Thymus (tissue), 11 donors: ENCODE data around the gene ZNF234. TPM values are rescaled to one million over a fixed set of nuclear protein-coding genes. Genes with fewer than 3 reads are reported as not detected.
"Not testable (repeated sequence)": the region's sequence is repeated elsewhere in the genome, so short reads cannot be mapped to it uniquely, and the experiment has no call there.

Source experiments
- DNase-seq, 9 donors: peaks; one replicate each; pipeline ENCODE4 v3.0.0-alpha.2; 2013; ENCODE audit warnings: low spot score in 9 of 9, low read depth in 6 of 9, missing footprints in 1 of 9
- H3K27ac ChIP-seq, 2 donors: one replicate each; pipeline ENCODE4 v1.5.1; 2013; ENCODE audit warnings: control low read depth in 1 of 2, low read depth in 1 of 2, low read length in 1 of 2, mild to moderate bottlenecking in 1 of 2, moderate library complexity in 1 of 2
- H3K27me3 ChIP-seq, 2 donors: one replicate each; pipeline ENCODE4 v1.5.1; 2013; ENCODE audit warnings: low read length in 1 of 2; ENCODE audit not compliant: control insufficient read depth in 2 of 2, insufficient read depth in 1 of 2
- H3K36me3 ChIP-seq, 2 donors: one replicate each; pipeline ENCODE4 v1.5.1; 2013; ENCODE audit warnings: low read length in 1 of 2, mild to moderate bottlenecking in 1 of 2, moderate library complexity in 1 of 2; ENCODE audit not compliant: control insufficient read depth in 2 of 2, insufficient read depth in 2 of 2
- H3K4me1 ChIP-seq, 2 donors: one replicate each; pipeline ENCODE4 v1.5.1; 2013; ENCODE audit warnings: low read length in 2 of 2; ENCODE audit not compliant: control insufficient read depth in 2 of 2, insufficient read depth in 2 of 2
- H3K4me3 ChIP-seq, 2 donors: one replicate each; pipeline ENCODE4 v1.5.1; 2013; ENCODE audit warnings: low read length in 2 of 2, control low read depth in 1 of 2, mild to moderate bottlenecking in 1 of 2
- H3K9me3 ChIP-seq, 2 donors: one replicate each; pipeline ENCODE4 v1.5.1; 2013; ENCODE audit warnings: low read length in 1 of 2, mild to moderate bottlenecking in 1 of 2; ENCODE audit not compliant: control insufficient read depth in 2 of 2, insufficient read depth in 1 of 2
- WGBS: extraction: QIAGEN DNeasy Blood & Tissue Kit; methylation state at CpG from one replicate; pipeline ENCODE4 v1.1.7; 2013; 5-methylcytosine and 5-hydroxymethylcytosine counted together
- polyA plus RNA-seq: library from polyadenylated mRNA; stranded (reverse); fragments of 200-250 nt; gene quantifications from one replicate; pipeline ENCODE4 v1.2.3, GENCODE V29; 2013
- total RNA-seq: library from RNA; stranded (reverse); fragments of 120-200 nt; gene quantifications from one replicate; pipeline ENCODE4 v1.2.4, GENCODE V29; 2013
- donor health status: healthy.

The ZNF234 gene
- total and polyA plus RNA-seq, 2 donors, result 4.5 to 7.2 TPM

DNA sequence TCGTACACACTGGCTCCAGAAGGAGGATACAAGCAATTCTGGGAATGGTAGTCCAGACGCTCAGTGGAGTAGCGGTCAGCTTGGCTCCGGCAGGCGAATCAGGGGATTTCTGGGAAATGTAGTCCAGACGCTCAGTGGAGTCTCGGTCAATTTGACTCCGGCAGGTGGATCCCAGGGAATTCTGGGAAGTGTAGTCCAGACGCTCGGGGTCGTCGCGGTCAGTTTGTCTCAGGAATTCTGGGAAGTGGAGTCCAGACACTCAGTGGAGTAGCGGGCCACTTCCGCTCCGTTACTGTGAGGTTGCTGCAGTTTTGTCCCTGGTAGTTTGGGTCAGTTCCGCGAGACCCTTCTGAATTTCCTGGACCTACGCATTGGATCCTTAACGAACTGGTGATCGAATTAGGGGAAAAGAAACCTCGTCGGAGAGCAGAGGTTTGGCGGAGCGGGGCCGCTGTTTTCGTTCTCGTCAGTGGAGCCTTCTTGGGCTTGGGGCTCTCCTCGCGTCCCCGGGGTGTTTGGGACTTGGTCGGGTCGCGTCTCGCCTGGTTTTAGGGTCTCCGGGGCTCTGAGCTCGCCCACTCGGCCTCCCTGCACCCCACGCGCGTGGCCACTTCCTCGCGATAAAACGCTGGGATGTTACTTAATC lies 28.1 kb upstream of the ZNF234 start, which contains the start of gene ZNF225:
TSS of gene ZNF225 (plus strand) at position 262 of the 646 bp plus-strand sequence. CDS start 2,429 bp downstream, outside the sequence.
- Histone ChIP-seq H3K9me3 (peaks cover 0 to 7% of the 10 kb centered on the region in 2 donors), H3K36me3 (peaks cover 7 to 19% of the 10 kb centered on the region in 2 donors), H3K4me1 (peaks cover 0 to 9% of the 10 kb centered on the region in 2 donors), H3K4me3 (peak within 1 kb of the TSS; percentile 62 to 87), H3K27me3 (no peaks in the 10 kb centered on the region), H3K27ac (peak within 1 kb of the TSS; percentile 37 to 55)
- DNase-seq, result peak; percentile 88 to 98 (median 94)
- under 1% methylated on average over 44 of the region's 44 CpGs for WGBS

DNA sequence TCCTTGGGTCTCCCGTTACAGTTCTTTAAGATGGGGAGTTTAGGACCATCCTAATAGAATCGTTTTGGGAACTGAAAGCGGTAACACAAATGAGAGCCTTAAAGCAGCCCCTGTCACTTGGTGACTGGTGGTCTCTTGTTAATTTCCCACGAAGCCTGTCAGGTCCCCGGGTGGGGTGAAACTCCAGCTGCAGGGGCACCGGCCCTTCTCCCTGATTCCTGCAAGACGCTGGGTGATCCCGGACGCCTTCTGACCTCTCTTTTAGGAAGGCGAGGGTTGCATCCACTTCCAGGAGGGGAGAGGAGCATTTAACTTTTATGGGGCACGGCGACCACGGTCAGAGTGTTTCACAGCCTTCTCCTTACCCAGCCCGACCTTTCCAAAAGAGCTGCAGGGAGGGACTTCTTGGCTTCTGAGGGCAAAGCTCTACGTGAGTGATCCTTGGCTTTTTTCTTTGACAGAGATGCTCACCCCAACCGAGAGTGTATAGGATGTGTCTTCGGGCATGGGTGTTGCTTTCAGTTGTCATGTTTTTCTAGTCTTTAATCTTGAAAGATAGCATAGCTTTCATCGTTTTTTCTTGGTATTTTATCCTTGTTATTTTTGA lies 27.5 kb upstream of the ZNF234 start:
- H3K27me3 ChIP-seq, result no peaks in the 10 kb centered on the region
- H3K36me3 ChIP-seq, result peaks cover 11 to 25% of the 10 kb centered on the region in 2 donors
- peak overlapping the region; percentile 62 to 87 for H3K4me3 ChIP-seq
- 6% methylated on average over 18 of the region's 18 CpGs for WGBS
- H3K9me3 ChIP-seq, result peaks cover 0 to 7% of the 10 kb centered on the region in 2 donors
- peaks cover 0 to 9% of the 10 kb centered on the region in 2 donors for H3K4me1 ChIP-seq
- H3K27ac ChIP-seq, result peak overlapping the region in 1 of 2 donors; percentile 37
- DNase-seq, result peak in 2 of 9 donors; percentile 4 to 5

DNA sequence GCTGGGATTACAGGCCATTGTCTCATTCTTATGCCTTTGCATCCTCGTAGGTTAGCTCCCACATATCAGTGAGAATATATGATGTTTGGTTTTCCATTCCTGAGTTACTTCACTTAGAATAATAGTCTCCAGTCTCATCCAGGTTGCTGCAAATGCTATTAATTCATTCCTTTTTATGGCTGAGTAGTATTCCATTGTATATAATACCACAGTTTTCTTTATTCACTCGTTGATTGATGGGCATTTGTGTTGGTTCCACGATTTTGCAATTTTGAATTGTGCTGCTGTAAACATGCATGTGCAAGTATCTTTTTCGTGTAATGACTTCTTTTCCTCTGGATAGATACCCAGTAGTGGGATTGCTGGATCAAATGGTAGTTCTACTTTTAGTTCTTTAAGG lies 20.2 kb upstream of the ZNF234 start:
- 98% methylated on average over 4 of the region's 4 CpGs for WGBS
- not testable (repeated sequence) for DNase-seq

DNA sequence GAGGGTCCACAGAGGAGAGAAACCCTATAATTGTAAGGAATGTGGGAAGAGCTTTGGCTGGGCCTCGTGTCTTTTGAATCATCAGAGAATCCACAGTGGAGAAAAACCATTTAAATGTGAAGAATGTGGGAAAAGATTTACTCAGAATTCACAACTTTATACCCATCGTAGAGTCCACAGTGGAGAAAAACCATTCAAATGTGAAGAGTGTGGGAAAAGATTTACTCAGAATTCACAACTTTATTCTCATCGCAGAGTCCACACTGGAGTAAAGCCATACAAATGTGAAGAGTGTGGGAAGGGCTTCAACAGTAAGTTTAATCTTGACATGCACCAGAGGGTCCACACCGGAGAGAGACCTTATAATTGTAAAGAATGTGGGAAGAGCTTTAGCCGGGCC lies 9.4 kb upstream of the ZNF234 start:
- H3K4me3 ChIP-seq, result no peak overlapping the region
- no peaks in the 10 kb centered on the region for H3K4me1 ChIP-seq
- H3K36me3 ChIP-seq, result peaks cover 22 to 25% of the 10 kb centered on the region in 2 donors
- H3K27me3 ChIP-seq, result no peaks in the 10 kb centered on the region
- no peak for DNase-seq
- peaks cover 2 to 9% of the 10 kb centered on the region in 2 donors for H3K9me3 ChIP-seq
- WGBS, result 99% methylated on average over 5 of the region's 5 CpGs
- no peak overlapping the region for H3K27ac ChIP-seq

More for the DNA sequence above, 20.2 kb upstream of the ZNF234 start:
- not testable (repeated sequence) for H3K27me3 ChIP-seq, H3K4me3 ChIP-seq, H3K4me1 ChIP-seq, H3K9me3 ChIP-seq, H3K27ac ChIP-seq
- peaks cover 30 to 34% of the 10 kb centered on the region in 2 donors for H3K36me3 ChIP-seq

DNA sequence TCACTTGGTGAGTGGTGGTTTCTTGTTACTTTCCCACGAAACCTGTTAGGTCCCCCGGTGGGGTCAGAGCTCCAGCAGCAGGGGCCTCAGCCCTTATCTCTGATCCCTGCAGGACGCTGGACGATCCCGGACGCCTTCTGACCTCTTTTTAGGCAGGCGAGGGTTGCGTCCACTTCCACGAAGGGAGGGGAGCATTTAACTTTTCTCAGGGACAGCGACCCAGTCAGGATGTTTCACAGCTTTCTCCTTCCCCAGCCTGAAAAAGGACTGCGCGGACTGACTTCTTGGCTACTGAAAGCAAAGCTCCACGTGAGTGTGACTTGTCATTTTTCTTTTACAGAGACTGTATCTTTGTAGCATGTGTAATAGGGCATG lies 692 bp downstream of the ZNF234 start:
- H3K27me3 ChIP-seq, result no peaks in the 10 kb centered on the region
- no peaks in the 10 kb centered on the region for H3K9me3 ChIP-seq
- DNase-seq, result peak in 1 of 9 donors; percentile 25
- H3K36me3 ChIP-seq, result peaks cover 6 to 7% of the 10 kb centered on the region in 2 donors
- peak overlapping the region; percentile 66 to 96 for H3K4me3 ChIP-seq
- H3K4me1 ChIP-seq, result peaks cover 7 to 12% of the 10 kb centered on the region in 2 donors
- H3K27ac ChIP-seq, result no peak overlapping the region
- WGBS, result 15% methylated on average over 13 of the region's 13 CpGs

DNA sequence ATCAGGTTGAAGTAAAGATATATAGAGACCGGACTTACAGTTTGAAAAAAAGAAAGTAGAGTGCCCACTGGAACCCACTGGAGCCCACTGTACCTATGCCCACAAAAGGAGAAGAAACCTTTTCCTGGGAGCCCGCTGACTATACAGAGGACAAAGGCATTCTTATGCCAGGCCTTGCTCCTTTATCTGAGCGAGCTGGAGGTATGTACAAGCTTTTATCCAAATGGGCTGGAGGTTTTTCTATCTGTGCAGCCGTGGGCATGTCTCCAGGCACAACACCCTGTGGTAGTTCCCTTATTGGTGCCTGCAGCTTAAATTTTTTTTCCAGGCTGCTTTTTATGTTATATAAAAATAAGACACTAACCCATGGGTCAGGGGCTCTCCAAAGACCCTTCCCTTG lies 8.4 kb downstream of the ZNF234 start:
- Histone ChIP-seq H3K27ac (no peak overlapping the region), H3K4me3 (no peak overlapping the region), H3K9me3 (peaks cover 0 to 3% of the 10 kb centered on the region in 2 donors), H3K27me3 (no peaks in the 10 kb centered on the region), H3K36me3 (peaks cover 36 to 44% of the 10 kb centered on the region in 2 donors), H3K4me1 (no peaks in the 10 kb centered on the region)
- no peak for DNase-seq
- WGBS, result 98% methylated on average over 4 of the region's 4 CpGs

DNA sequence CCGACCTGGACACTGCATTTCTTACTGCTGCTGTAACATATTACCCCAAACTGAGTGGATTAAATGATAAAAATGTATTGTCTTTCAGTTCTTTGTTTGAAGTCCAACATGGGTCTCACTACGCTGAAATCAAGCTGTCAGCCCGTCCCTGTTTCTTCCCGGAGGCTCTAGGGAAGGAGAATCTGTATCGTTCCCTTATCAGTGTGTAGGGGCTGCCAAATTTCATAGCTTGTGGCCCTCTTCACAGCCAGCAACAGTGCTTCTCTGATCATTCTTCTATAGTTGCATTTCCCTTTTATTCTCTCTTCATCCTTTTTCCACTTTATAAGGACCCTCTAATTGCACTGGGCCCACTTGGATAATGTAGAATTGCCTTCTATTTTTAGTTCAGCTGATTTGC lies 10.1 kb downstream of the ZNF234 start:
- H3K9me3 ChIP-seq, result peaks cover 3 to 5% of the 10 kb centered on the region in 2 donors
- H3K27ac ChIP-seq, result no peak overlapping the region
- no peaks in the 10 kb centered on the region for H3K4me1 ChIP-seq
- WGBS, result 99% methylated on average over 5 of the region's 5 CpGs
- no peak overlapping the region for H3K4me3 ChIP-seq
- H3K27me3 ChIP-seq, result no peaks in the 10 kb centered on the region
- peaks cover 38 to 49% of the 10 kb centered on the region in 2 donors for H3K36me3 ChIP-seq
- no peak for DNase-seq

DNA sequence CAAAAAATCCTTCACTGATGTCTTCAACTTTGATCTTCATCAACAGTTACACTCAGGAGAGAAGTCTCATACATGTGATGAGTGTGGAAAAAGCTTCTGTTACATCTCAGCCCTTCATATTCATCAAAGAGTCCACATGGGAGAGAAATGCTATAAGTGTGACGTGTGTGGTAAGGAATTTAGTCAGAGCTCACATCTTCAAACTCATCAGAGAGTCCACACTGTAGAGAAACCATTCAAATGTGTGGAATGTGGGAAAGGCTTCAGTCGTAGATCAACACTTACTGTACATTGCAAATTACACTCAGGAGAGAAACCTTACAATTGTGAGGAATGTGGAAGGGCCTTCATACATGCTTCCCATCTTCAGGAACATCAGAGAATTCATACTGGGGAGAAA lies 15.1 kb downstream of the ZNF234 start:
- 96% methylated on average over 2 of the region's 2 CpGs for WGBS
- Histone ChIP-seq H3K9me3 (peaks cover 6 to 15% of the 10 kb centered on the region in 2 donors), H3K27me3 (no peaks in the 10 kb centered on the region), H3K36me3 (peaks cover 32 to 35% of the 10 kb centered on the region in 2 donors), H3K4me1 (no peaks in the 10 kb centered on the region), H3K27ac (no peak overlapping the region), H3K4me3 (no peak overlapping the region)
- DNase-seq, result no peak

DNA sequence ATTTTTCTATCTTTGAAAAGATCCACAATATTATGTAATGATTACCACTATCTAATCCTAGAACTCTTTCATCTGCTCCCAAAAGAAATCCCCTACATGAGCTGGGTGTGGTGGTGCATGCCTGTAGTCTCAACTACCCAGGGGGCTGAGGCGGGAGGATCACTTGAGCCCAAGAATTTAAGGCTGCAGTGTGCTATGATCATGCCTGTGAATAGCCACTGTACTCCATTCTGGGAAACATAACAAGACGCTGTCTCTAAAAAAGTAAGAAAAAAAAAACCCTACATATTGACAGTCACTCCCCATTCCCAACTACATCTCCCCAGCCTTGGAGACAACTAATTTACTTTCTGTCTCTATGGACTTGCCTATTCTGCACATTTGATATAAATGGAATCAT lies 22.4 kb downstream of the ZNF234 start:
- H3K27ac ChIP-seq, result no peak overlapping the region
- H3K9me3 ChIP-seq, result peaks cover 2 to 4% of the 10 kb centered on the region in 2 donors
- no peak for DNase-seq
- WGBS, result 97% methylated on average over 2 of the region's 2 CpGs
- H3K36me3 ChIP-seq, result peaks cover 9 to 15% of the 10 kb centered on the region in 2 donors
- no peak overlapping the region for H3K4me3 ChIP-seq
- peaks cover 3 to 7% of the 10 kb centered on the region in 2 donors for H3K4me1 ChIP-seq
- no peaks in the 10 kb centered on the region for H3K27me3 ChIP-seq
